ENCODE results near the gene GAB2.
"Not testable (repeated sequence)": the region's sequence is repeated elsewhere in the genome, so short reads cannot be mapped to it uniquely, and the experiment has no call there.

Gene GAB2

GRCh38 chr11:78250099-78250498, 167.5 kb downstream of the GAB2 start:
- no peak for DNase-seq (ENCODE audit: low read depth in 2 of 2)

GRCh38 chr11:78248903-78249302, 168.7 kb downstream of the GAB2 start:
- DNase-seq (ENCODE audit: low read depth in 2 of 2): no peak

- no peak for DNase-seq (ENCODE audit: low read depth in 2 of 2)
Measured at GRCh38 chr11:78248191-78248590, 169.4 kb downstream of the GAB2 start.

- no peak for DNase-seq (ENCODE audit: low read depth in 2 of 2)
Measured at GRCh38 chr11:78244546-78245255, 172.9 kb downstream of the GAB2 start.

GRCh38 chr11:78244080-78244479, 173.5 kb downstream of the GAB2 start:
- DNase-seq (ENCODE audit: low read depth in 2 of 2): no peak

GRCh38 chr11:78241475-78241874, 176.1 kb downstream of the GAB2 start:
- DNase-seq (ENCODE audit: low read depth in 2 of 2): no peak

- DNase-seq (ENCODE audit: low read depth in 2 of 2): no peak
Measured at GRCh38 chr11:78239781-78240180, 177.8 kb downstream of the GAB2 start.

- DNase-seq (ENCODE audit: low read depth in 2 of 2): no peak
Measured at GRCh38 chr11:78237293-78238046, 180.2 kb downstream of the GAB2 start.

GRCh38 chr11:78234006-78234405, 183.6 kb downstream of the GAB2 start:
- no peak for DNase-seq (ENCODE audit: low read depth in 2 of 2)

GRCh38 chr11:78233046-78233445, 184.6 kb downstream of the GAB2 start:
- DNase-seq (ENCODE audit: low read depth in 2 of 2): not testable (repeated sequence)

GRCh38 chr11:78231962-78232501, 185.6 kb downstream of the GAB2 start:
- DNase-seq (ENCODE audit: low read depth in 2 of 2): no peak

GRCh38 chr11:78230161-78230877, 187.3 kb downstream of the GAB2 start:
- DNase-seq (ENCODE audit: low read depth in 2 of 2): no peak

GRCh38 chr11:78229106-78229505, 188.5 kb downstream of the GAB2 start:
- DNase-seq (ENCODE audit: low read depth in 2 of 2): no peak

- no peak for DNase-seq (ENCODE audit: low read depth in 2 of 2)
Measured at GRCh38 chr11:78228467-78228866, 189.2 kb downstream of the GAB2 start.

GRCh38 chr11:78227921-78228320, 189.7 kb downstream of the GAB2 start:
- no peak for DNase-seq (ENCODE audit: low read depth in 2 of 2)

GRCh38 chr11:78226684-78227680, 190.6 kb downstream of the GAB2 start:
- DNase-seq (ENCODE audit: low read depth in 2 of 2): no peak

- no peak for DNase-seq (ENCODE audit: low read depth in 2 of 2)
Measured at GRCh38 chr11:78224906-78225420, 192.7 kb downstream of the GAB2 start.

GRCh38 chr11:78224506-78224905, 193.1 kb downstream of the GAB2 start:
- DNase-seq (ENCODE audit: low read depth in 2 of 2): no peak

GRCh38 chr11:78223320-78223954, 194.2 kb downstream of the GAB2 start:
- no peak for DNase-seq (ENCODE audit: low read depth in 2 of 2)

- not testable (repeated sequence) for DNase-seq (ENCODE audit: low read depth in 2 of 2)
Measured at GRCh38 chr11:78222726-78223125, 194.9 kb downstream of the GAB2 start.

Measured in activated CD4-positive, alpha-beta T cell treated with anti-CD3 and anti-CD28 coated beads for 24 hours (primary cell).